Upper lobe of left lung (tissue), 6 donors: Measurements from ENCODE around the gene CDH11. TPM values are rescaled to one million over a fixed set of nuclear protein-coding genes. Genes with fewer than 3 reads are reported as not detected.
A peak's percentile ranks its signal among the peaks of the same experiment; 100 is the strongest.

Source experiments
- ATAC-seq, 2 donors: fragments of 200-7000 bp; cut with Tn5 transposase; one replicate each; pipeline ENCODE4 v1.9.1; 2022; ENCODE audit warnings: mild to moderate bottlenecking in 2 of 2, moderate library complexity in 2 of 2; ENCODE audit not compliant: low FRiP score in 2 of 2
- DNase-seq, 2 donors: peaks; one replicate each; pipeline ENCODE4 v3.0.0-alpha.2; 2019 to 2020
- H3K27ac ChIP-seq, 4 donors: fragments of 200-600 bp; sonication (generic); one replicate each; pipeline ENCODE4 v1.5.1; 2016 to 2019
- H3K27me3 ChIP-seq, 4 donors: fragments of 200-600 bp; sonication (generic); one replicate each; pipeline ENCODE4 v1.5.1; 2017 to 2019
- H3K36me3 ChIP-seq, 4 donors: fragments of 200-600 bp; sonication (generic); one replicate each; pipeline ENCODE4 v1.5.1; 2016 to 2019
- H3K4me1 ChIP-seq, 4 donors: fragments of 200-600 bp; sonication (generic); one replicate each; pipeline ENCODE4 v1.5.1; 2018 to 2019
- H3K4me3 ChIP-seq, 4 donors: fragments of 200-600 bp; sonication (generic); one replicate each; pipeline ENCODE4 v1.5.1; 2017 to 2019; ENCODE audit warnings: mild to moderate bottlenecking in 2 of 4, moderate library complexity in 1 of 4
- H3K9me3 ChIP-seq, 4 donors: fragments of 200-600 bp; sonication (generic); one replicate each; pipeline ENCODE4 v1.5.1; 2018 to 2019
- CTCF ChIP-seq, 6 experiments: fragments of 450-650 bp in 4 of 6; fragments of 200-600 bp in 2 of 6; sonication (generic) in 2 of 6; IDR thresholded peaks; one replicate each; pipeline ENCODE4 v1.5.1; 2016 to 2019; ENCODE audit warnings: antibody characterized with exemption in 6 of 6
- EP300 ChIP-seq, 4 donors: sonication (generic); formaldehyde crosslinking; IDR thresholded peaks; one replicate each; pipeline ENCODE4 v1.5.1; 2017; ENCODE audit warnings: antibody characterized with exemption in 4 of 4, control low read depth in 2 of 4
- POLR2A ChIP-seq, 4 donors: fragments of 450-650 bp; IDR thresholded peaks; one replicate each; pipeline ENCODE4 v1.5.1; 2016 to 2017; ENCODE audit warnings: antibody characterized with exemption in 4 of 4, mild to moderate bottlenecking in 2 of 4
- POLR2AphosphoS5 ChIP-seq, 2 donors: sonication (generic); formaldehyde crosslinking; IDR thresholded peaks; one replicate each; pipeline ENCODE4 v1.5.1; 2017; ENCODE audit warnings: antibody characterized with exemption in 2 of 2
- WGBS, 2 donors: methylation state at CpG; one replicate each; pipeline ENCODE4 v1.1.5; 2017 to 2018; 5-methylcytosine and 5-hydroxymethylcytosine counted together
- total RNA-seq, 6 donors: library from RNA; depleted of rRNA in 4 of 6; stranded (reverse); fragments of >200 nt in 4 of 6; gene quantifications; one replicate each; pipeline versions ENCODE4 v1.1.0 to v1.2.1, GENCODE V29; 2016 to 2021
- donor health status: DM: no; HTN: no; CAD: no; lungs with moderate emphysema.
- donor health status: DM: no; HTN: yes; CAD: no; lungs with severe emphysema.

CDH11 gene
- total RNA-seq, 6 donors from 2014 or later: 20.9 to 164 (median 74.2) TPM

GRCh38 chr16:65042438-65043365 lies 79.2 kb downstream of the CDH11 start:
- no peak for DNase-seq
- TF ChIP-seq CTCF (IDR thresholded peaks at IDR 0.05) (no peak), POLR2A (IDR thresholded peaks at IDR 0.05) (no peak), POLR2AphosphoS5 (IDR thresholded peaks at IDR 0.05) (no peak), EP300 (IDR thresholded peaks at IDR 0.05) (no peak)
- Histone ChIP-seq H3K4me1 (no peaks in the 10 kb centered on the region), H3K9me3 (no peaks in the 10 kb centered on the region), H3K4me3 (no peak overlapping the region), H3K27me3 (no peaks in the 10 kb centered on the region), H3K27ac (no peak overlapping the region), H3K36me3 (no peaks in the 10 kb centered on the region)
- WGBS, 2 donors: 88 to 93% methylated on average over 4 of the region's 4 CpGs
- ATAC-seq: no peak

GRCh38 chr16:65041667-65042066 lies 80.2 kb downstream of the CDH11 start:
- ATAC-seq (no peak), DNase-seq (no peak)
- Histone ChIP-seq H3K4me3 (no peak overlapping the region), H3K27ac (no peak overlapping the region), H3K36me3 (no peaks in the 10 kb centered on the region), H3K9me3 (no peaks in the 10 kb centered on the region), H3K27me3 (no peaks in the 10 kb centered on the region), H3K4me1 (no peaks in the 10 kb centered on the region)
- 93 to 99% methylated on average over 5 of the region's 5 CpGs for WGBS, 2 donors
- TF ChIP-seq POLR2AphosphoS5 (IDR thresholded peaks at IDR 0.05): no peak

- H3K27ac ChIP-seq: no peak overlapping the region
- no peak for DNase-seq
- H3K36me3 ChIP-seq: no peaks in the 10 kb centered on the region
- no peak overlapping the region for H3K4me3 ChIP-seq
- no peaks in the 10 kb centered on the region for H3K27me3 ChIP-seq
- no peak for TF ChIP-seq POLR2A (IDR thresholded peaks at IDR 0.05)
- no peak for TF ChIP-seq EP300 (IDR thresholded peaks at IDR 0.05)
- no peak for TF ChIP-seq CTCF (IDR thresholded peaks at IDR 0.05)
- TF ChIP-seq POLR2AphosphoS5 (IDR thresholded peaks at IDR 0.05): no peak
- no peaks in the 10 kb centered on the region for H3K4me1 ChIP-seq
- WGBS, 2 donors: 15 to 18% methylated on average over 9 of the region's 9 CpGs
- H3K9me3 ChIP-seq: no peaks in the 10 kb centered on the region
- ATAC-seq: no peak
These were observed 83.8 kb downstream of the CDH11 start for GRCh38 chr16:65038100-65038499.

- no peaks in the 10 kb centered on the region for H3K9me3 ChIP-seq
- ATAC-seq (no peak), DNase-seq (no peak)
- no peaks in the 10 kb centered on the region for H3K27me3 ChIP-seq
- 72 to 85% methylated on average over 4 of the region's 4 CpGs for WGBS, 2 donors
- no peak overlapping the region for H3K27ac ChIP-seq
- H3K36me3 ChIP-seq: no peaks in the 10 kb centered on the region
- H3K4me1 ChIP-seq: no peaks in the 10 kb centered on the region
- H3K4me3 ChIP-seq: no peak overlapping the region
- TF ChIP-seq EP300 (IDR thresholded peaks at IDR 0.05) (no peak), POLR2A (IDR thresholded peaks at IDR 0.05) (no peak), CTCF (IDR thresholded peaks at IDR 0.05) (no peak), POLR2AphosphoS5 (IDR thresholded peaks at IDR 0.05) (no peak)
These were observed 84.3 kb downstream of the CDH11 start for GRCh38 chr16:65037556-65037955.

- peak in 1 of 2 donors; percentile 26 for DNase-seq
- 73 to 75% methylated on average over 8 of the region's 8 CpGs for WGBS, 2 donors
- Histone ChIP-seq H3K36me3 (no peaks in the 10 kb centered on the region), H3K4me3 (no peak overlapping the region), H3K27ac (no peak overlapping the region), H3K27me3 (no peaks in the 10 kb centered on the region), H3K4me1 (no peaks in the 10 kb centered on the region), H3K9me3 (no peaks in the 10 kb centered on the region)
- TF ChIP-seq POLR2A (IDR thresholded peaks at IDR 0.05) (no peak), CTCF (IDR thresholded peaks at IDR 0.05) (no peak), POLR2AphosphoS5 (IDR thresholded peaks at IDR 0.05) (no peak), EP300 (IDR thresholded peaks at IDR 0.05) (no peak)
- no peak for ATAC-seq
These were observed 86.9 kb downstream of the CDH11 start for GRCh38 chr16:65034915-65035314.
